DND-41 (cell line): ENCODE data around the gene ITPR2.

ENCODE experiments used
- EZH2 ChIP-seq: IDR thresholded peaks from 3 replicates; pipeline ENCODE4 v1.6.1; 2012; ENCODE audit warnings: borderline replicate concordance, low read depth, mild to moderate bottlenecking, moderate library complexity, low read length, inconsistent platforms; ENCODE audit not compliant: severe bottlenecking
- TF ChIP-seq, protein P1 (sequence below): IDR thresholded peaks from 2 replicates; pipeline ENCODE4 v1.5.1; 2012; ENCODE audit warnings: borderline replicate concordance, low read length, moderate library complexity, mild to moderate bottlenecking; ENCODE audit not compliant: poor library complexity, severe bottlenecking; ENCODE audit errors: extremely low read depth

DNA sequence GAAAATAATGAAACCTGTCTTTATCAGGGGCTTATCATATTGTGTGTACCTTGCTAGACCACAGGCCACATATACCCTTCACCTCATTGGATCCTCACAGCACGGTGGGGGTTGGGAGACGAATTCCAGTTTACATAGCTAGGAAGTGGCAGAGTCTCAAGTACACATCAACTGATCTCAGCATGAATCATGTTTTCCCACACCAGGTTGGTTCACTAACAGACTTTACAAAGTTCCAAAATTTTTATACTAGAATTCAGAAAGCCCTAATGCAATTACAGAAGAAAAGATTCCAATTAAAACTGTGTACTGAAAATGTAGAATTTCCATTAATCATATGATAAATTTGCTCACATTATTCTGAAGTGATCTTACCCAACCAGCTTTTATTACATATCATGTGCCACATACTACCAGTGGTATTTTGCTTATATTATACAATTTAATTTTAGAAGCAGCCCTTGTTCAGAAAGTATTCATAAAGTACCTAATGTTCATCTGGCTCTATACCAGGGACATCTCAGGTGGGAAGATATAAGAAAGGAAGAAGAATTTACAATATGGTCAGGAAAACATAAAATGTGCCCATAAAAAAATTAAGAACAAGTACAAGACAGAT, 196.2 kb downstream of the ITPR2 start:
- TF ChIP-seq, protein P1, sequence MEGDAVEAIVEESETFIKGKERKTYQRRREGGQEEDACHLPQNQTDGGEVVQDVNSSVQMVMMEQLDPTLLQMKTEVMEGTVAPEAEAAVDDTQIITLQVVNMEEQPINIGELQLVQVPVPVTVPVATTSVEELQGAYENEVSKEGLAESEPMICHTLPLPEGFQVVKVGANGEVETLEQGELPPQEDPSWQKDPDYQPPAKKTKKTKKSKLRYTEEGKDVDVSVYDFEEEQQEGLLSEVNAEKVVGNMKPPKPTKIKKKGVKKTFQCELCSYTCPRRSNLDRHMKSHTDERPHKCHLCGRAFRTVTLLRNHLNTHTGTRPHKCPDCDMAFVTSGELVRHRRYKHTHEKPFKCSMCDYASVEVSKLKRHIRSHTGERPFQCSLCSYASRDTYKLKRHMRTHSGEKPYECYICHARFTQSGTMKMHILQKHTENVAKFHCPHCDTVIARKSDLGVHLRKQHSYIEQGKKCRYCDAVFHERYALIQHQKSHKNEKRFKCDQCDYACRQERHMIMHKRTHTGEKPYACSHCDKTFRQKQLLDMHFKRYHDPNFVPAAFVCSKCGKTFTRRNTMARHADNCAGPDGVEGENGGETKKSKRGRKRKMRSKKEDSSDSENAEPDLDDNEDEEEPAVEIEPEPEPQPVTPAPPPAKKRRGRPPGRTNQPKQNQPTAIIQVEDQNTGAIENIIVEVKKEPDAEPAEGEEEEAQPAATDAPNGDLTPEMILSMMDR: no peak
- no peak for TF ChIP-seq EZH2
